Measurements from ENCODE around the gene MLH1.
"Not testable (repeated sequence)": the region's sequence is repeated elsewhere in the genome, so short reads cannot be mapped to it uniquely, and the experiment has no call there.

The MLH1 gene

GRCh38 chr3:37039161-37039846 is 46.0 kb downstream of the MLH1 start:
- DNase-seq (ENCODE audit: low read depth), result no peak

GRCh38 chr3:37040231-37040630 is 46.9 kb downstream of the MLH1 start:
- no peak for DNase-seq (ENCODE audit: low read depth)

- no peak for DNase-seq (ENCODE audit: low read depth)
Measured at GRCh38 chr3:37041546-37042195, 48.4 kb downstream of the MLH1 start.

GRCh38 chr3:37042712-37043111 is 49.4 kb downstream of the MLH1 start:
- DNase-seq (ENCODE audit: low read depth), result not testable (repeated sequence)

- no peak for DNase-seq (ENCODE audit: low read depth)
Measured at GRCh38 chr3:37050282-37050681, 57.0 kb downstream of the MLH1 start.

- DNase-seq (ENCODE audit: low read depth), result no peak
Measured at GRCh38 chr3:37052860-37053259, 59.5 kb downstream of the MLH1 start.

GRCh38 chr3:37053337-37053736 is 60.0 kb downstream of the MLH1 start:
- DNase-seq (ENCODE audit: low read depth), result no peak

- no peak for DNase-seq (ENCODE audit: low read depth)
Measured at GRCh38 chr3:37053753-37054152, 60.4 kb downstream of the MLH1 start.

- no peak for DNase-seq (ENCODE audit: low read depth)
Measured at GRCh38 chr3:37054370-37054769, 61.1 kb downstream of the MLH1 start.

- DNase-seq (ENCODE audit: low read depth), result not testable (repeated sequence)
Measured at GRCh38 chr3:37055077-37055476, 61.8 kb downstream of the MLH1 start.

GRCh38 chr3:37056826-37057225 is 63.5 kb downstream of the MLH1 start:
- DNase-seq (ENCODE audit: low read depth), result no peak

GRCh38 chr3:37058117-37058516 is 64.8 kb downstream of the MLH1 start:
- DNase-seq (ENCODE audit: low read depth), result no peak

GRCh38 chr3:37064747-37065146 is 71.4 kb downstream of the MLH1 start:
- no peak for DNase-seq (ENCODE audit: low read depth)

- no peak for DNase-seq (ENCODE audit: low read depth)
Measured at GRCh38 chr3:37067577-37067976, 74.3 kb downstream of the MLH1 start.

GRCh38 chr3:37068031-37068430 is 74.7 kb downstream of the MLH1 start:
- no peak for DNase-seq (ENCODE audit: low read depth)

GRCh38 chr3:37071921-37072320 is 78.6 kb downstream of the MLH1 start:
- DNase-seq (ENCODE audit: low read depth), result no peak

- no peak for DNase-seq (ENCODE audit: low read depth)
Measured at GRCh38 chr3:37072892-37073291, 79.6 kb downstream of the MLH1 start.

- DNase-seq (ENCODE audit: low read depth), result no peak
Measured at GRCh38 chr3:37074178-37074577, 80.9 kb downstream of the MLH1 start.

GRCh38 chr3:37075955-37076354 is 82.6 kb downstream of the MLH1 start:
- no peak for DNase-seq (ENCODE audit: low read depth)

- DNase-seq (ENCODE audit: low read depth), result no peak
Measured at GRCh38 chr3:37082317-37082716, 89.0 kb downstream of the MLH1 start.

GRCh38 chr3:37086918-37087317 is 93.6 kb downstream of the MLH1 start:
- no peak for DNase-seq (ENCODE audit: low read depth)

GRCh38 chr3:37087870-37088269 is 94.6 kb downstream of the MLH1 start:
- DNase-seq (ENCODE audit: low read depth), result no peak

GRCh38 chr3:37092484-37092883 is 99.2 kb downstream of the MLH1 start:
- DNase-seq (ENCODE audit: low read depth), result no peak

GRCh38 chr3:37093481-37093880 is 100.2 kb downstream of the MLH1 start:
- no peak for DNase-seq (ENCODE audit: low read depth)

Measured in stimulated activated CD8-positive, alpha-beta memory T cell treated with anti-CD3 and anti-CD28 coated beads, Interleukin-12 subunit alpha, Interleukin-12 subunit beta, amount 100 ng/mL, for 4 hours (primary cell).